ENCODE results near the gene THEM4.
A peak's percentile ranks its signal among the peaks of the same experiment; 100 is the strongest.
"Not testable (repeated sequence)": the region's sequence is repeated elsewhere in the genome, so short reads cannot be mapped to it uniquely, and the experiment has no call there.

The THEM4 gene

DNA sequence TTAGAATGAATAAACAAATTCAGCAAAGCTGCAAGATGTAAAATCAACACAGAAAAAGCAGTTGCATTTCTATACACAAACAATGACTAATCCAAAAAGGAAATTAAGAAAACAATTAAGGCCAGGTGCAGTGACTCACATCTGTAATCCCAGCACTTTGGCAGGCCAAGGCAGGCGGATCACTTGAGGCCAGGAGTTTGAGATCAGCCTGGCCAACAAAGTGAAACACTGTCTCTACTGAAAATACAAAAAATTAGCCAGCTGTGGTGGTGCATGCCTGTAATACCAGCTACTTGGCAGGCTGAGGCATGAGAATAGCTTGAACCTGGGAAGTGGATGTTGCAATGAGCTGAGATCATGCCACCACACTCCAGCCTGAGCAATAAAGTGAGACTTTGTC, 22.3 kb downstream of the THEM4 start:
- TF ChIP-seq, protein P1, sequence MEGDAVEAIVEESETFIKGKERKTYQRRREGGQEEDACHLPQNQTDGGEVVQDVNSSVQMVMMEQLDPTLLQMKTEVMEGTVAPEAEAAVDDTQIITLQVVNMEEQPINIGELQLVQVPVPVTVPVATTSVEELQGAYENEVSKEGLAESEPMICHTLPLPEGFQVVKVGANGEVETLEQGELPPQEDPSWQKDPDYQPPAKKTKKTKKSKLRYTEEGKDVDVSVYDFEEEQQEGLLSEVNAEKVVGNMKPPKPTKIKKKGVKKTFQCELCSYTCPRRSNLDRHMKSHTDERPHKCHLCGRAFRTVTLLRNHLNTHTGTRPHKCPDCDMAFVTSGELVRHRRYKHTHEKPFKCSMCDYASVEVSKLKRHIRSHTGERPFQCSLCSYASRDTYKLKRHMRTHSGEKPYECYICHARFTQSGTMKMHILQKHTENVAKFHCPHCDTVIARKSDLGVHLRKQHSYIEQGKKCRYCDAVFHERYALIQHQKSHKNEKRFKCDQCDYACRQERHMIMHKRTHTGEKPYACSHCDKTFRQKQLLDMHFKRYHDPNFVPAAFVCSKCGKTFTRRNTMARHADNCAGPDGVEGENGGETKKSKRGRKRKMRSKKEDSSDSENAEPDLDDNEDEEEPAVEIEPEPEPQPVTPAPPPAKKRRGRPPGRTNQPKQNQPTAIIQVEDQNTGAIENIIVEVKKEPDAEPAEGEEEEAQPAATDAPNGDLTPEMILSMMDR (IDR thresholded peaks at IDR 0.05; ENCODE audit: control extremely low read depth, extremely low read depth, low read depth, missing control alignments), result no peak
- ChIA-PET CTCF (interaction anchor here (0.7 to 3.3 kb wide), 8 partner anchors 13 to 148 kb away, joined by 3 to 37 read pairs (median 4); partner anchors contain the start of gene THEM4), POLR2A (no interaction called here)
- DNase-seq (ENCODE audit: extremely low spot score), result no peak

DNA sequence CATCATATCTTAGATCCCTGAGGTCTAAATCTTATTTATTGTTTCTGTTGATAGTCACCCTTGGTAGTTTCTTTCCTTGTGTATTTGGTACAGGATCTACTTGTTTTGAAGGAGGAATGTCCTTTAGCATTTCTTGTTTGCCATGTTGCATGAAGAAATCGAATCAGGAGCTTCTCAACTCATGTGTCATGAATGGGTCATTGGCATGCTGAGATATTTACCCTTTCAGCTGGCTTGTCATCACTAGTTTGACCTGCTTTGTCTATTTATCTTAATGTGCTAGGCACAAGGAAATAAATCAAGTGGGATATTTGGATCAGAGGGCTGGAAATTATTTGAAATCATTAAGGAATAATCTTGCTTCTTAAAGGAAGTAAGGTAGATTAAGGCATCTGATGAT, 23.8 kb downstream of the THEM4 start:
- POLR2A ChIA-PET, result no interaction called here
- DNase-seq (ENCODE audit: extremely low spot score), result no peak
- CTCF ChIA-PET, result no interaction called here
- TF ChIP-seq, protein P1 (IDR thresholded peaks at IDR 0.05; ENCODE audit: control extremely low read depth, extremely low read depth, low read depth, missing control alignments), result no peak

DNA sequence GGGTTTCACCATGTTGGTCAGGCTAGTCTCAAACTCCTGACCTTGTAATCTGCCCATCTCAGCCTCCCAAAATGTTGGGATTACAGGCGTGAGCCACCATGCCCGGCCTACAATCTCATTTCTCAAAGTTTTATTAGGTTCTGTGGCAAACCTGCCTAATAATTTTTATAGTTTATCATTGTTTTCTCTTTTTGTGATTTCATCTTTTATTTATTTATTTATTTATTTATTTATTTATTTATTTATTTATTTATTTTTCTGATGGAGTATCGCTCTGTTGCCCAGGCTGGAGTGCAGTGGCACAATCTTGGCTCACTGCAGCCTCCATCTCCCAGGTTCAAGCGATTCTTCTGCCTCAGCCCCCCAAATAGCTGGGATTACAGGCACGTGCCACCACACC, 24.4 kb downstream of the THEM4 start:
- POLR2A ChIA-PET; DNase-seq (ENCODE audit: extremely low spot score): not testable (repeated sequence)
- CTCF ChIA-PET, result interaction anchor here (1.0 to 1.3 kb wide), 3 partner anchors 19 to 150 kb away, joined by 3 to 5 read pairs (median 3); no protein-coding TSS in a partner anchor

DNA sequence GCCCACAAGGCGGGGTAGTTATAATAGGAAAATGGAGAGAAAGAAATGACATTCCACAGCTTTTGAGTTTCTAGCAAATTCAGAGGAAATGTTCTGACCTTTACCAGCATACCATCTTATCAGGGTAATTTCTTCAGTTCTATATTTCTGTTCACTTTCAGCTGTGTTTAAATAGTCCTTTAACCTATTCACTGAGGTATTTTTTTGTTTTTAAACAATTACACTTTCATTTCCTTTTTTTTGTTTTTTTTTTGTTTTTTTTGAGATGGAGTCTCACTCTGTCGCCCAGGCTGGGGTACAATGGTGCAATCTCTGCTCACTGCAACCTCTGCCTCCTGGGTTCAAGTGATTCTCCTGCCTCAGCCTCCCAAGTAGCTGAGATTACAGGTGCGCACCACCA, 24.9 kb downstream of the THEM4 start:
- POLR2A ChIA-PET; DNase-seq (ENCODE audit: extremely low spot score): not testable (repeated sequence)
- CTCF ChIA-PET, result interaction anchor here (0.9 to 1.3 kb wide), 5 partner anchors 19 to 150 kb away, joined by 3 to 5 read pairs (median 4); no protein-coding TSS in a partner anchor

DNA sequence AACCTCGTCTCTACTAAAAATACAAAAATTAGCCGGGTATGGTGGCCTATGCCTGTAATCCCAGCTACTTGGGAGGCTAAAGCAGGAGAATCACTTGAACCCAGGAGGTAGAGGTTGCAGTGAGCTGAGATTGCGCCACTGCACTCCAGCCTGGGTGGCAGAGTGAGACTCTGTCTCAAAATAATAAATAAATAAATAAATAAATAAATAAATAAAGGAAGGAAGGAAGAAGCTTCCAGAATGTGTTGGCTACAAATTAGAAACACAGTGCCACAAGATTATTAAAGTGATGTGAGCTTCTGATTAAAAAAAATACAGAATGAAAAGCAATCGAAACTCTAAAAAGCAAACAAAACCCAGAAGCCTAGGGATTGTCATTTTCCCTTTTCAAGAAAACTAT, 25.4 kb downstream of the THEM4 start:
- POLR2A ChIA-PET; DNase-seq (ENCODE audit: extremely low spot score): not testable (repeated sequence)
- CTCF ChIA-PET, result interaction anchor here (0.9 to 1.3 kb wide), 5 partner anchors 20 to 151 kb away, joined by 3 to 5 read pairs (median 4); no protein-coding TSS in a partner anchor

DNA sequence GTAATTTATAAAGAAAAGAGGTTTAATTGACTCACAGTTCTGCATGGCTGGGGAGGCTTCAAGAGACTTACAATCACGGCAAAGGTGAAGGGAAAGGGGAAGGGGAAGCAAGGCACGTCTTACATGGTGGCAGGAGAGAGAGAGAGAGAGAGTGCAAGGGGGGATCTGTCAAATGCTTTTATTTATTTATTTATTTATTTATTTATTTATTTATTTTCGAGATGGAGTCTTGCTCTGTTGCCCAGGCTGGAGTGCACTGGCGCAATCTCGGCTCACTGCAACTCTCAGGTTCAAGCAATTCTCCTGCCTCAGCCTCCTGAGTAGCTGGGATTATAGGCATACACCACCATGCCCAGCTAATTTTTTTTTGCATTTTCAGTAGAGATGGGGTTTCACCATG, 26.4 kb downstream of the THEM4 start:
- POLR2A ChIA-PET; DNase-seq (ENCODE audit: extremely low spot score): not testable (repeated sequence)
- CTCF ChIA-PET, result interaction anchor here (1.6 to 2.3 kb wide), 3 partner anchors 26 to 289 kb away, joined by 6 to 12 read pairs (median 6); partner anchors contain the start of gene THEM4

DNA sequence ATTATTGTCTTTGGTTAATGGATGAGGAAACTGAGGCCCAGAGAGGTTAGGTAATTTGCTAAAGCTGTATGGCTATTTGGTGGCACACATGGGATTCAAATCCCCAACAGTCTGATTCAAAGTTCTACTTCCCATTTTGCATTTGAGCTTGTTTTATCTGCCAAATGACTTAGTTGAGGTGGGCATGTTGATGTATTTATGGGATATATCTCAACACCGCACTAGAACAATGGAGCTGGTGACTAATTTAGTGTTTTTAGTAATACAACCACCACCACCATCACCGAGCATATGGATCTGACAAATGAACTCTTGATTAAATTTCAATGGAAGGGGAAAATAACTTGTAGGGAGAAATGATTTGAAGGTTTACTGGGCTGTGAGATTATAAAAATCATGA, 26.8 kb downstream of the THEM4 start:
- TF ChIP-seq, protein P1 (IDR thresholded peaks at IDR 0.05; ENCODE audit: control extremely low read depth, extremely low read depth, low read depth, missing control alignments), result no peak
- ChIA-PET CTCF (interaction anchor here (0.9 to 2.3 kb wide), 9 partner anchors 8 to 349 kb away, joined by 3 to 12 read pairs (median 5); partner anchors contain the start of gene THEM4), POLR2A (no interaction called here)
- no peak for DNase-seq (ENCODE audit: extremely low spot score)

DNA sequence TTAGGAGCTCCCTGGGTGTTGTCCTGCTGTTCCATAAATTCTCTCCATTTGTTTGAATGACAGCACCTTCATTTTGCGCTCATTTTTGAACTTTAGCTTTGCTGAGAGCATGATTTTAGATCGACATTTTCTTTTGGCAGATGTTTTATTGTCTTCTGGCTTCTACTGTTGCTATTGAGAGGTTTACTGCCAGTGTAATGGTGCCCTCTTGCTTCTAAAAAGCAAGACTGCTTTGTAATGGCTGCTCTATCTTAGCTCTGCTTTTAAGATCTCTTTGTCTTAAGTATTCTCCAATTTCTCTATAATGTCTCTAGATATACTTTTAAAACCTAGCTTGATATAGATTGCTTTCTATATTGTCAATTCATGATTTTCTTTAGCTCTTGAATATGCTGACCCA, 27.8 kb downstream of the THEM4 start:
- CTCF ChIA-PET, result interaction anchor here (0.9 to 2.3 kb wide), 10 partner anchors 9 to 348 kb away, joined by 3 to 12 read pairs (median 4); partner anchors contain the start of gene THEM4
- POLR2A ChIA-PET, result no interaction called here

More for the DNA sequence above, 27.8 kb downstream of the THEM4 start:
- DNase-seq (ENCODE audit: extremely low spot score), result no peak
- TF ChIP-seq, protein P1 (IDR thresholded peaks at IDR 0.05; ENCODE audit: control extremely low read depth, extremely low read depth, low read depth, missing control alignments), result peak; percentile 2

Measured in GM10248 (cell line).